HG03280 (cell line): Measurements from ENCODE around the gene ESRRB.

ENCODE experiments used
- ATAC-seq: cut with Tn5 transposase; IDR thresholded peaks from one replicate; pipeline ENCODE4 v1.9.1; 2021; ENCODE audit warnings: mild to moderate bottlenecking, moderate library complexity; ENCODE audit not compliant: unreplicated experiment

The ESRRB gene

DNA sequence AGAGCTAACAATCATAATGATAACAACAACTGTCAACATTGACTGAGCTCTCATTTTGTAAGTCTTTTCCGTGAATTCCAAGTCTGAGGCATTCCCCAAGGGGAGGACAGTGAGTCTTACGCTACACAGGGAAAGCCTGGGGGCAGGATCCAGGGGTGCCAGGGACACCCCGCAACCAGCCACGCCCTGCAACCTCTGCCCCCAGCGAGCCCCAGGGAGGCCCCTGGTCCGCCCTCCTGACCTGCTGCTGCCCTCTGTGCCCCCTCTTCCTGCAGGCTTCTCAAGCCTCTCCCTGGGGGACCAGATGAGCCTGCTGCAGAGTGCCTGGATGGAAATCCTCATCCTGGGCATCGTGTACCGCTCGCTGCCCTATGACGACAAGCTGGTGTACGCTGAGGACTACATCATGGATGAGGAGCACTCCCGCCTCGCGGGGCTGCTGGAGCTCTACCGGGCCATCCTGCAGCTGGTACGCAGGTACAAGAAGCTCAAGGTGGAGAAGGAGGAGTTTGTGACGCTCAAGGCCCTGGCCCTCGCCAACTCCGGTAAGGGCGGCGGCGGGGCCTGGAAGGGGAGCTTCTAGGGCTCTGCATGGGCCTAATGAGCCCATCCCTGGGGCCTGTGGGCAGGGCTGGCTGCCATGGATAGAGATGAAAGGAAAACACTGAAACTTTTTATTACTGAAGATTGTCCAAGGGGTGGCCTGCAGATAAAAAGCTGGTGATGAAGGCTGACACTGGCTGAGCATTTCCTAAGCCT, 115.4 kb downstream of the ESRRB start:
- ATAC-seq = no peak

DNA sequence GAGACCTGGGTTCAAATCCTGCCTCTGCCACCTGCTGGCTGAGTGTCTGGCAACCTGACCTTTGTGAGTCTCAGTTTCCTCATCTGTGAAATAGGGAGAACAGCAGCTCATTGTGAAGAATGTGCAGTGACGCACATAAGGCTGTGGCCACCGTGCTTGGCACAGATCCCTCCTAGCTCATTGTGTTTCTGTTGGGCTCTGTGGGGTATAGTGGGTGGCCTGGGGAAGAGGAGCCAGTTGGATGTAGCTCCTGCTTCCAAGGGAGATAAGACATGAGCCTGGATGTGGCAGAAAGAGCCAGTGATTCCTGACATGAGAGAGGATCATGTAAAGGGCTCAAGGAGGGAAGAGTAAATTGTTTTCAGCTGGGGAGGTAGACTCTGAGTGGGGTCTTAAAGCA, 120.0 kb downstream of the ESRRB start:
- no peak for ATAC-seq

DNA sequence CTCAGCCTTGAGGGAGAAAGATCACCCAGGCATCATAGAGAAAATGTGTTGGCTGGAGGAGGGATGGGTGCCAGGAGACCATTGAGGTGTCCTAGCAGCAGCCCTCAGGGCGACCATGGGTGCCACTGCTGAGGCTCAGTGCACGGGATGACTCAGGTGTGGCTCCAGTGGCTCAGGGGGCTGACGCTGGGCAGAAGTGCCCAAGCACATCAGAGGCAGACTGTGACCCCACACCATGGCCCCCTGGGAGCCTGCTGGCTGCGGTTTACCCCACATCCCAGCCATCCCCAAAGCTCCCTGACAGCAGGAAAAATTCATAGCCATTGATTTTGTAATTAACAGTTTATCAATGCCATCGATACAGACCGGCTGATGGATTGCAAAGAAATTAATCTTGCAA, 120.7 kb downstream of the ESRRB start:
- no peak for ATAC-seq

DNA sequence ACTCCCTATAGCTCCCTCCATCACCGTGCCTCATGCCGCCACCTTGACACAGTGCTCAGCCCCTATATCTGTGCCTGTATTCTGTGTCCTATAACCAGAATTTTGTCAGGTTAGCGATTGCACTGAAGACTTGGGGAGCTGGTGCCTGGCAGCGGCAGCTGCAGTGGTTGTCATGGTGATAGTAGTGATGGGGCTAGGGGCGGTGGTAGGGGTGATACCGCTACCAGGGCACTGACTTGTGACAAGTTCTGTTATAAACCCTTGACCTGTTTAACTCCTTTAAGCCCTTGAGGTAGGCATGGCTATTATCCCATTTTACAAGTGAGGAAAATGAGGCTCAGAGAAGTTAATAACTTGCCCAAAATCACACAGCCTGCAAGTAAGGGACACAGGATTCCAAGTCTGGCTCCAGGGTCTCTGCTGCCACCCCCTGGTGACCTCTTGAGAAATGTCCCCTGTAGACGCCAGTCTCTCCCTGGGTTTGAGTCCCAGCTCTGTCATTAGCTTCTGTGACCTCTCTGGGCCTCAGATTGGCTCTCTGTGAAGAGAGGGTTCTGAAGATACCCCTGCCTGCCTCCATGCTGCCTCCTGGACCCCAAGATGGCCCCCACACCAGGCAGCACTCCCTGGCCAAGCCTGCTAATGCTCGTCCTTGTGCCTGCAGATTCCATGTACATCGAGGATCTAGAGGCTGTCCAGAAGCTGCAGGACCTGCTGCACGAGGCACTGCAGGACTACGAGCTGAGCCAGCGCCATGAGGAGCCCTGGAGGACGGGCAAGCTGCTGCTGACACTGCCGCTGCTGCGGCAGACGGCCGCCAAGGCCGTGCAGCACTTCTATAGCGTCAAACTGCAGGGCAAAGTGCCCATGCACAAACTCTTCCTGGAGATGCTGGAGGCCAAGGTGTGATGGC, 121.9 kb downstream of the ESRRB start:
- ATAC-seq = no peak

DNA sequence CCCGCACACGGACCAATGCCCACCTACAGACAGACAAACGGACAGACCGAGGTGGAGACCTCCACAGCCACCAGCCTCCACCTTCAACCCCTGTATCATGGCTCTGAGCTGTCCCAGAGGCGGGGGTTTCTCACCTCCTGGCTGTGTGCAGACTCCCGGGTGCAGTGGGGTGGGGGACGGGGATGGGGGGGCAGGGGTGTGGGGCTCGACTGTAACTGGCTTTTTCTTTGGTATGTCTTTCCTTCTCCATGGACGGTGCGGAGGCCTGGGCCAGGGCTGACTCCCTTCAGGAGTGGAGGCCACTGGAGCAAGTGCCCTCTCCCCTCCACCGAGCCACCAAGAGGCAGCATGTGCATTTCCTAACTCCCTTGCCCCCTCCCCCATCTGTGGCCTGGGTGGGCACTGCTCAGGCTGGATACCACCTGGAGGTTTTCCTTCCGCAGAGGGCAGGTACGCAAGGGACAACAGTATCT, 122.6 kb downstream of the ESRRB start:
- no peak for ATAC-seq

DNA sequence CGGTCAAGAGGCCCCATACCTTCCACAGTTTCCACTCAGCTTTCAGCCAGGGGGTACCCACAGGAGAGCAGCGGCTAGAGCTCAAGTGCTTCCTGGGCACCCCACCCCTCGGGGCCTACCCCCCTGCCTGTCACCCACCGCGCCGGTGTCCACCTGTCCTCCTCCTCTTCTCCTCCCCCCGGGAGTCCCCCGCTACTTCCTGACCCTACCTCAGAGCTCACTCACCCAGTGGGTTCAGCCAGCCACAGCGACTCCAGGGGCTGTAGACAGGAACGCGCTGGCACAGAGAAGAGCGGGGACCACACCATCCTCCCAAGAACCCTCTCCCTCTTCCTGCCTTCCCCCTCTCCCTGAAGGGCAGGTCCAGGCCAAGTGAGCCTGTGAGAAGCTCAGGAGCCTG, 123.0 kb downstream of the ESRRB start:
- ATAC-seq = no peak

DNA sequence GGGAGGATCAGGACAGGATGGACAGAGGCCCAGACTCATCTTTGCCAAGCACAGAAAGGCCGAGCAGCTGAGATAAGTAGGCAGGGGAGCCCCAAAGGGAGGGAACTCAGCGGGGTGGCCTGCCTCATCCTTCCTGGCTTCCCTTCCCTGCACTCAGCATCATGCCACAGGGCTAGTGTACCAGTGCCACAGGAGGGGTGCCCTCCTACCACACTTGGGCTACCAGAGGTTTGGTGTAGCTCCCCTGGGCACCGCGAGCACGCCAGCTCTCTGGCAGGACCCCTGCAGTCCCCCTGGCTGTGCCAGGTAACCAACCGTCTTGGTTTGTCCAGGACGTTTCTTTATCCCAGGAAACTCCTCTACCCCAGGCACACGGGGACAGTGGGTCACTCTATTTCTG, 123.5 kb downstream of the ESRRB start:
- ATAC-seq = no peak

DNA sequence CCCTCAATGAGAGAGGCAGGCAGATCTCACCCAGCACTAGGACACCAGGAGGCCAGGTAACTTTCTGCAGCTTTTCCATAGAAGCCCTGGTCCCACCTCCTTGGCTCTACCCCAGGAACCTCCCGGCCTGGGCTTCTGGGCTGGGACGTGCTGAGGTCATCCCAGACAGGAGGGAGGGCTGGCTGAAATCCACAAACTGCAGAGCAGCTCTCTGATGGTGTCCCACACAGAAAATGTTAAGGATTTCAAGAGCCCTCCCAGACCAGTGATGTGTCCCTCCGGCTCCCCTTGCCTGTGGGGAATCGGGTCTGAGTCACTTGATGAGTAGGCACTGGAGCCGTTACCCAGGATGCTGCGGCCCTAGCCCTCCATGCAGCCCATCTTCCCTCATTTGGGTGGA, 124.1 kb downstream of the ESRRB start:
- no peak for ATAC-seq

DNA sequence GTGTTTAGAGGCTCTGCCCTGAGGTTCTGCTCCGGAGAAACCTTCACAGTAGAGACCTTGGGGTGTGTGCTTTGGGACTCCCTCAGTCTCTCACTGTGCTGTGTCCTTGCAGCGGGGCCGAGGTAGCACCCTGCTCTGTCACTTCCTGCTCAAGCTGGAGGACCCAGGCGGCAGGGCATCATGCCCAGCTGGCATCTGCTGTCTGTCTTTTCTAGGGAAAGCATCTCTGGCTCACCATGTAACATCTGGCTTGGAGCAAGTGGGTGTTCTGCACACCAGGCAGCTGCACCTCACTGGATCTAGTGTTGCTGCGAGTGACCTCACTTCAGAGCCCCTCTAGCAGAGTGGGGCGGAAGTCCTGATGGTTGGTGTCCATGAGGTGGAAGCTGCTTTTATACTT, 124.5 kb downstream of the ESRRB start:
- ATAC-seq = no peak

DNA sequence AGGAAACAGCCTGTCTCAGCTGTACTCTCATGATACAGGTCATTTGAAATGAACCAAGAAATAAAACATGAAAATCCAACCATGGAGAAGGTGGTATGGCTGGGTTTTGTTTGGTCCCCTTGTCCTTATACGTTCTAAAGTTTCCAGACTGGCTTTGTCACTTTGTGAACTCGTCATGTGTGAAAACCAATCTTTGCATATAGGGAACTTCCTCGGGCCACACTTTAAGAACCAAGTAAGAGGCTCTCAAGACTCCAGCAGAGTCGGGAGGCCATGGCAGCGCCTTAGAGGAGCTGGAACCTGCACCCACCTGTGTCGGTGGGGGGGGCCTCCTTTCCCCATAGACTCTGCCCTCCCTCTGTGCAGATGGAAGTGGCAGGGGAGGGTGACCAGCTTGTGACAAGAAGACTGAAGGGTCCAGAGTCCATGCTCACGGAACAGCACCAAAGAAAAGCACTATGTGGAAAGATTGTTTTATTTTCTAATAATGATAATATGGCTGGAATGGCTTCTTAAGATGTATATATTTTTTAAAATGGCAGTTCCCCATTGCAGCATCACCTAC, 125.3 kb downstream of the ESRRB start:
- ATAC-seq = no peak

DNA sequence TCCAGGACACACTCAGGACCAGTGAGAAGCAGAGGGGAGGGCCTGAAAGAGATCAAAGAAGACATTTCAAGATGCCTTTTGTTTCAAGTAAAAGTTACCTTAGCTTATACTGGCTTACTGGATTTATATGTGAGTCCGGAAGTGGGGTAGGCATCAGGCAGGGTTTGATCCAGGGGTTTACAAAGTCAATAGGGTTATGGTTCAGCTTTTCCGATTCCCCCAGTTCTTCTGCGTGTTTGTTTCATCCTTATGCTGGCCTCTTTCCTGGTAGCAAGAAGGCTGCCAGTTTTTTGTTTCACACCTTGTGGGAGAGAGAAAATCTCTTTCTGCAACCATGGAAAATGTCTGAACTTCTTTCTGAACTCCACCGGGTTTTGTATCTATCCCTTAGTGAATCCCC, 126.3 kb downstream of the ESRRB start:
- ATAC-seq = no peak

DNA sequence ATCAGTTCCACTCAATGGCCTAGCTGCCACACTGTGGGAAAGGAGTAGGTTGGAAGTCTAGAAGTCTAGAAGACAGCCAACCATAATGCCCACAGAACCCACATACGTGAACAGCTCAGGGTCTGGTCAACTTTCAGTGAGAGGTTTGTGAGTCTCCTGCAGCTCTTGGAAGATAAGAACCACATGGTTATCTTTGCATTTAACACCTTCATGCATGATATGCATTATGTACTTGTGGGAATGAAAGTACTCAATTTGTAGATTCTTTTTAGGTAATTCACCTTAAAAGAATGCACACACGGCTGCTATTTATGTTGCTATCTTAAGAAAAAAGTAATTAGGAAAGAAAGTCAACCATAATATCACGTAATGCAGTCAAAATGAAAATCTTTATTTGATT, 126.7 kb downstream of the ESRRB start:
- ATAC-seq = no peak

DNA sequence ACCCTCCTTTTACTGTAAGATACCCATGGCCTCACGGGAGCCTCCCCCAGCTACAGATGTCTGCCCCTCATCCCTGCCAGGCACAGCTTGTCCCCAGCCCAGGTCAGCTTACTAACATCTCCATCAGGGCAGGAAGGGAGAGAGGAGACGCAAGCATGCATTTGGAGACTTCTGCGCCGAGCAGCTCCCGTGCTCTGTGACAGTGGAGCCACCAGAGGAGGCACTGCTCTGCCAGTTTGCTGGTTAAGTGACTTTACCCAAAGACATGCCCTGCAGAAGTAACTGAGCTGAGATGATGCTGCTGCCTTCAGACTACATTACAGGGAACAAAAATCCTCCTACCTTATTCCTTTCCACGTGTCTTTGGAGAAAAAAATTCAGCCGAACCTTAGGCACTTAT, 133.4 kb downstream of the ESRRB start:
- ATAC-seq = no peak

DNA sequence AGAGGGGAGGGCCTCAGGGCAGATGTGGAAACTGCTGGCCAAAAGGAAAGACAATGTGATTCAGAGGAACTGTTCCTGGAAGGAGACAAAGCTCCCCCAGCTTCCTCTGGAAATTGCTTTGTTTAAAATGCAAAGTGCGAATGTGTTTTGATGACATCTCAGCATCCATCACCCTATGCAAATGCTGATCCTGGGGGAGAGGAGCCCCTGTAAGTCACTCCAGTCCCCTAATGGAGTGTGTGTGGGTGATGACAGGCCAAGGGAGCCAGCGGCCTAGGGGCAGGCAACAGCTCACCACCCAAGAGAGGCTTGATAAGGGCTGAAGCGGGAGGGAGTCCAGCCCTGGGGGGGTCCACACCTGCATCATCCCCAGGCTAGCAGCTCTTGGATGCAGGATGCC, 134.2 kb downstream of the ESRRB start:
- ATAC-seq = no peak

DNA sequence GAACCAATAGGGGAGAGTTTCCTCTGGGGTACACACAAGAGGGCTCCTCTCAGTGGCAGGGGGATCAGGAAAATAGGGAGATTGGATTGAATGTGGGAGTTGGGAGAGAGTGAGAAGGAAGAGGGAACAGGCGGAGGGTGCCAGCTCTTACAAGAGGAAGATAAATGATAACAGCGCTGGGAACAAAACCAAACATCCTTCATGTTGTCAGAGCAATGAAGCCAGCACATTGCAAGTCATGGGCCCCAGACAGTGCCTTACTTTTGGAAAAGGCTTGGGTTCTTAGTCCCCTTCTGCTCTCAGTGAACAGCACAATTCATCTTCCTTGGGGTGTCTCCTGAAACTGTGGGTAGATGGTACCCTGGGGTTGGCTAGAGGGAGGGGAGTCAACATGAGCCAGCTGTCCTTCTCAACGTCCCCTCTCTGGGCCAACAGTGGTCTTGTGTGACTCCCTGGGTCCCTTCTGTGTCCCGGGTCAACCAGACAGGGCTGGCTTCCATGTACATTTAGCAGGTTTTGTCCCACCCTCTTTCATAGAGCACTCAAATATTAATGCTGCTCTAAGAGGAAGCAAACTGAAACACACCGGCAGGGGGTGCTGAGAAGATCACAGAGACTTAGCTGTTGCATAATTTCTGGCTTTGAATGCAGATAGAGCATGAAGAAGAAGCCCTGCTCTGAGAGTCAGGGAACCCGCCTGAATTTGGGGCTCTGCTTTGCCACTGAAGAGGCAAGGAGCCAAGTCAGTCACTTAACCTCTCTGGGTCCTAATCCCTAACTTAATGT, 138.5 kb downstream of the ESRRB start:
- no peak for ATAC-seq

DNA sequence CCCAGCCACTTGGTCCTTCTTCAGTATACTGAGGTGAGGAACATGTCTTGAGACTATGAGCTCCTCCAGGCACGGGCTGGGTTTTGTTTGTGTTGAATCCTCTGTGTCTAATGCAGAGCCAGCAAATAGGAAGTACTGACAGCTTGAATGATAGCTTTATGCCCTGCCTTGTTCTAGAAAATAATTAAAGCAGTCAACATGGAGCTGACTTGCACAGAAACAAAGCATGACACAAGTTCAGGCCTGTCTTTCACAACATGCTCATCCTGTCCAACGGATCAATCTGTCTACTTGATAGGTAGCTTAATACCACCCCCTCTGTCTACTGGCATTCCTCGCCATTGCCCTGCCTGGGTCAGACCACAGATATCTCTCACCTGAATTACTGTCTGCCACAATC, 140.9 kb downstream of the ESRRB start:
- ATAC-seq = no peak

DNA sequence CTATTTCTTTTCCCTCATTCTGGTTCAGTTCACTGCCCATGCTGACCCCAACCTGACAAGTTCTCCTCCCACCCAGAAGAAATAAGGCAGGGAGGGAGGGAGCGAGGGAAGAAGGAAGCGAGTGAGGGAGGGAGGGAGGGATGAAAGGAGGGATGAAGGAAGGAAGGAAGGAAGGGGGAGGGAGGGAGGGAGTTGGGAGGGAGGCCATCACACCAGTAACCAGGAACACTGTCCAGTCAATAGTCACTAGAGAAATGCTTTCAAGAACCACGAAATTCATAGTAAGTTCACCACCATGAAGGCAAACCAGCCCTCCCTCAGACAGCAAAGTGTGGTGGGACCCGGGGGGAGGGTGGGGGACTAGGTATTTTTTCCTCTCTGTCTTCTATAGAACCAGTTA, 142.4 kb downstream of the ESRRB start:
- no peak for ATAC-seq

DNA sequence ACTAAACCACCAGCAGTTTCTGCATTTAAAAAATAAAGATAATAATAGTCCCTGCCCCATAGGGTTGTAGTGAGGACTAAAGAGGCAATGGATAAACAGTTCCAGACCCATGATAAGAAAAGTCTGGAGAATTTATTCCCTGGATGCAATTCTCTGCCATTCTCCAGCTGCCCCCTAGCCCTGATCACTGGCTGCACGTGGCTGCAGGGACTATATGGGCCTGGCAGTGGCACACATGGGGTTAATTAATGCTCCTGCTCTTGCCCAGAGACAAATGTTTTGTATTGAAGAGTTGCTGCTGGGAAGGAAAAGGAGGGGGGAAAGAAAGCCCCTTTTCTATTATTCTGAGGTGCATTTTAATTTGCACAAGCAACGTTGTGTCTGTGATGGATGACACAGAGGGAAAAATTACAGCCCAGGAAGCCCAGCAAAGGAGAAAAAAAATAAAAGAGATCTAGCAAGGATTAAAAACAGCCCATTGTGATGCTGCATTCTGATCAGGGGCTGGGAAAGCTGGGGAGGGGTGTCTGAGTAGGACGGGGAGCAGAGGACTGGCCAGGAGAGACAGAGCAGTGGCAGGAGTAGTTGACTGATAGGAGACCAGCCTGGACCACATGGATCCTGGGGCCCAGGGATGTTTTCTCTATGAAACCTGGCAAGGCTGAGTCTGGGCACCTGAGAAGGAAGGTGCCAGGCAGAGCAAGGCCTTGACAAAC, 149.3 kb downstream of the ESRRB start:
- ATAC-seq = no peak

DNA sequence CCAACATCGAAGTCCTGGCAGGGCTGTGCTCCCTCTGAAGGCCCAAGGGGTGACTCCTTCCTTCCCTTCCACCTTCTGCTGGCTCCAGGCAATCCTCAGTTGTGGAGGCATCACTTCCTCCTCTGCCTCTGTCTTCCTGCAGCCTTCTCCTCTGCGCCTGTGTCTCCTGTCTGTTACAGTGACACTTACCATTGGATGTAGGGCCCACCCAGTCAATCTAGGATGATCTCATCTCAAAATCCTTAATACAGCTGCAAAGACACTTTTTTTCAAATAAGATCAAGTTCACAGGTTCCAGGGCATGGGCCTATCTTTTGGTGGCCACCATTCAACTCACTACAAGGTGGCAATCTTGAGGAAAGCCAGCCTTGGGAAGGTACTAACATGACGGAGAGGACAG, 155.1 kb downstream of the ESRRB start:
- ATAC-seq = no peak

DNA sequence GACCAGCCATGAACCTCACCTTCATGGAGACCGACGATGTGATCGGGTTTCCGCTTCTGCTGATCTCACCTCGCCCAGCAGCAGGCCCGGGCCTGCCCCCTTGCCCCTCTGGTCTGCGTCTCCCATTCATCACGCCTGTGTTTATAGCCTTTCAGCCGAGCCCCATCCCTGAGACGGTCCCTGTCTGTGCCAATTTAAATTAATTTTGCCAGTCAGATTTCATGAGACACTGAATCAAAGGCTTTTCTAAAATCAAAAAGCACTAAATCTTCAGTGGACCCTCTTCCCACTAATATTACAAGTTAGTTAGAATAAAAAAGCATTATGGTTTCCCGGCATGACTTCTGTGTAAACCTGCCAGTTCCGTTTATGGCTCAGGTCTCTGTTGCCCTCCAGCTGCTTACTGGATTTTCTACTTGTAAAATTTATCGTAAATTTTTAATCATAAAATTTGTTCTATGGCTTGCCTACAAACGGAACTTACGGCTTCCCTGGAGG, 155.9 kb downstream of the ESRRB start:
- ATAC-seq = no peak
